NCI-H526 treated with DMSO at 0.1 percent for 48 hours (cell line): ENCODE results near the gene HEXB.

Experiments
- DNase-seq: peaks from one replicate; lab custom pipeline; 2025; lab: John Stamatoyannopoulos, UW

Gene HEXB

GRCh38 chr5:74684900-74685851, at the start of gene HEXB:
Gene HEXB, plus strand, starts transcription at chr5:74685233. Its CDS starts 28 bp downstream, at chr5:74685261.
- peak; percentile 33 for DNase-seq

- no peak for DNase-seq
Observed at GRCh38 chr5:74636149-74636548, 48.9 kb upstream of the HEXB start.

- DNase-seq, result no peak
Observed at GRCh38 chr5:74636552-74636951, 48.5 kb upstream of the HEXB start.

- no peak for DNase-seq
Observed at GRCh38 chr5:74638544-74638969, 46.5 kb upstream of the HEXB start.

GRCh38 chr5:74638970-74639806, 45.8 kb upstream of the HEXB start:
- peak; percentile 22 for DNase-seq

- peak; percentile 12 for DNase-seq
Observed at GRCh38 chr5:74639807-74640449, 45.1 kb upstream of the HEXB start.

- DNase-seq, result peak; percentile 78
Observed at GRCh38 chr5:74640450-74640953, 44.5 kb upstream of the HEXB start, which contains the start of gene ENC1. Gene ENC1, minus strand, starts transcription at chr5:74640728. Its CDS starts 4,243 bp downstream, at chr5:74636485.

GRCh38 chr5:74640954-74641734, 43.9 kb upstream of the HEXB start:
- DNase-seq, result peak; percentile 47

- peak; percentile 69 for DNase-seq
Observed at GRCh38 chr5:74641735-74642542, 43.1 kb upstream of the HEXB start.

GRCh38 chr5:74642543-74642863, 42.5 kb upstream of the HEXB start:
- DNase-seq, result no peak

- DNase-seq, result no peak
Observed at GRCh38 chr5:74643111-74643562, 41.9 kb upstream of the HEXB start.

- DNase-seq, result peak; percentile 58
Observed at GRCh38 chr5:74647096-74647495, 37.9 kb upstream of the HEXB start.

- DNase-seq, result peak; percentile 48
Observed at GRCh38 chr5:74648835-74649293, 36.2 kb upstream of the HEXB start.

- DNase-seq, result no peak
Observed at GRCh38 chr5:74649421-74649973, 35.5 kb upstream of the HEXB start.

GRCh38 chr5:74651710-74652109, 33.3 kb upstream of the HEXB start:
- no peak for DNase-seq

- DNase-seq, result no peak
Observed at GRCh38 chr5:74652576-74652975, 32.5 kb upstream of the HEXB start.

- no peak for DNase-seq
Observed at GRCh38 chr5:74653991-74654390, 31.0 kb upstream of the HEXB start.

GRCh38 chr5:74655206-74655605, 29.8 kb upstream of the HEXB start:
- DNase-seq, result no peak

GRCh38 chr5:74655716-74656115, 29.3 kb upstream of the HEXB start:
- DNase-seq, result no peak

GRCh38 chr5:74657165-74657564, 27.9 kb upstream of the HEXB start:
- no peak for DNase-seq
